HEK293 (cell line): ENCODE measurements around the gene HADHA.
"Not testable (repeated sequence)": the region's sequence is repeated elsewhere in the genome, so short reads cannot be mapped to it uniquely, and the experiment has no call there.

ENCODE experiments used
- CTCF ChIA-PET: fragments of 350-600 bp; formaldehyde crosslinking; extraction: SDS; loops from one replicate; lab custom pipeline; 2021; ENCODE audit warnings: antibody characterized with exemption; lab: Yijun Ruan, JAX
- POLR2A ChIA-PET: fragments of 300-600 bp; formaldehyde crosslinking; extraction: SDS; loops from one replicate; lab custom pipeline; 2020; ENCODE audit warnings: antibody characterized with exemption, inconsistent platforms; lab: Yijun Ruan, JAX
- H3K27ac ChIP-seq: fragments of 200-500 bp; sonication (Bioruptor generic); 2 replicates; pipeline ENCODE4 v1.5.1; 2014; ENCODE audit warnings: low read depth, low read length, control low read depth, inconsistent platforms; ENCODE audit errors: extremely low read depth
- H3K36me3 ChIP-seq, 2 experiments: fragments of 200-500 bp in 1 of 2; sonication (Bioruptor generic) in 1 of 2; 1 replicate in 1 of 2; 2 replicates in 1 of 2; pipeline ENCODE4 v1.5.1; 2014 to 2017; ENCODE audit warnings: inconsistent platforms in 2 of 2, low read length in 2 of 2; ENCODE audit not compliant: control insufficient read depth in 2 of 2, insufficient read depth in 1 of 2
- H3K4me1 ChIP-seq: fragments of 200-500 bp; sonication (Bioruptor generic); 2 replicates; pipeline ENCODE4 v1.5.1; 2014; ENCODE audit warnings: mild to moderate bottlenecking, low read length, inconsistent platforms; ENCODE audit not compliant: control insufficient read depth, insufficient read depth
- H3K4me3 ChIP-seq: 2 replicates; pipeline ENCODE4 v1.5.1; 2011; ENCODE audit warnings: low read depth, mild to moderate bottlenecking, control low read depth, low read length, moderate library complexity
- H3K9me3 ChIP-seq: fragments of 200-500 bp; sonication (Bioruptor generic); 2 replicates; pipeline ENCODE4 v1.5.1; 2014; ENCODE audit warnings: low read depth, low read length, inconsistent platforms; ENCODE audit not compliant: control insufficient read depth, insufficient read depth
- KLF1 ChIP-seq: fragments of 450-650 bp; formaldehyde crosslinking; IDR thresholded peaks from 2 replicates; pipeline ENCODE4 v1.5.1; 2016; ENCODE audit warnings: missing biosample characterization, missing genetic modification characterization
- MYNN ChIP-seq: fragments of 450-650 bp; formaldehyde crosslinking; IDR thresholded peaks from 2 replicates; pipeline ENCODE4 v1.5.1; 2016; ENCODE audit warnings: missing biosample characterization, missing genetic modification characterization, borderline replicate concordance
- OSR2 ChIP-seq: fragments of 450-650 bp; formaldehyde crosslinking; IDR thresholded peaks from 2 replicates; pipeline ENCODE4 v1.5.1; 2016; ENCODE audit warnings: missing biosample characterization, missing genetic modification characterization
- SALL2 ChIP-seq: fragments of 450-650 bp; formaldehyde crosslinking; IDR thresholded peaks from 2 replicates; pipeline ENCODE4 v1.5.0; 2017; ENCODE audit warnings: missing biosample characterization, mild to moderate bottlenecking, missing genetic modification characterization, borderline replicate concordance
- SCRT2 ChIP-seq: fragments of 450-650 bp; formaldehyde crosslinking; IDR thresholded peaks from 2 replicates; pipeline ENCODE4 v1.5.1; 2016; ENCODE audit warnings: missing biosample characterization, missing genetic modification characterization
- WT1 ChIP-seq: fragments of 450-650 bp; formaldehyde crosslinking; IDR thresholded peaks from 2 replicates; pipeline ENCODE4 v1.5.1; 2016; ENCODE audit warnings: missing biosample characterization, missing genetic modification characterization
- ZBTB17 ChIP-seq: fragments of 450-650 bp; formaldehyde crosslinking; IDR thresholded peaks from 2 replicates; pipeline ENCODE4 v1.5.1; 2016; ENCODE audit warnings: missing biosample characterization, missing genetic modification characterization
- ZFHX2 ChIP-seq: fragments of 450-650 bp; formaldehyde crosslinking; conservative IDR thresholded peaks from 2 replicates; pipeline ENCODE4 v1.5.1; 2016; ENCODE audit warnings: missing biosample characterization, missing genetic modification characterization
- ZFP41 ChIP-seq: fragments of 450-650 bp; formaldehyde crosslinking; IDR thresholded peaks from 2 replicates; pipeline ENCODE4 v1.5.1; 2016; ENCODE audit warnings: missing biosample characterization, missing genetic modification characterization, borderline replicate concordance
- ZNF146 ChIP-seq: fragments of 450-650 bp; formaldehyde crosslinking; IDR thresholded peaks from 2 replicates; pipeline ENCODE4 v1.5.1; 2016; ENCODE audit warnings: missing biosample characterization, missing genetic modification characterization
- ZNF174 ChIP-seq: fragments of 450-650 bp; formaldehyde crosslinking; IDR thresholded peaks from 2 replicates; pipeline ENCODE4 v1.5.0; 2017; ENCODE audit warnings: missing biosample characterization, mild to moderate bottlenecking, missing genetic modification characterization
- ZNF24 ChIP-seq: fragments of 450-650 bp; formaldehyde crosslinking; IDR thresholded peaks from 2 replicates; pipeline ENCODE4 v1.5.1; 2016; ENCODE audit warnings: missing biosample characterization, missing genetic modification characterization
- ZNF391 ChIP-seq: fragments of 450-650 bp; formaldehyde crosslinking; IDR thresholded peaks from 2 replicates; pipeline ENCODE4 v1.5.1; 2016; ENCODE audit warnings: low read depth, missing biosample characterization, missing genetic modification characterization, borderline replicate concordance
- ZNF416 ChIP-seq: fragments of 450-650 bp; formaldehyde crosslinking; IDR thresholded peaks from 2 replicates; pipeline ENCODE4 v1.5.1; 2016; ENCODE audit warnings: missing biosample characterization, missing genetic modification characterization
- ZNF776 ChIP-seq: fragments of 450-650 bp; formaldehyde crosslinking; IDR thresholded peaks from 2 replicates; pipeline ENCODE4 v1.5.0; 2017; ENCODE audit warnings: missing biosample characterization, missing genetic modification characterization, borderline replicate concordance
- ZSCAN23 ChIP-seq: fragments of 450-650 bp; formaldehyde crosslinking; IDR thresholded peaks from 2 replicates; pipeline ENCODE4 v1.5.1; 2016; ENCODE audit warnings: missing biosample characterization, missing genetic modification characterization
- TF ChIP-seq, protein P1 (sequence below): fragments of 450-650 bp; formaldehyde crosslinking; IDR thresholded peaks from 2 replicates; pipeline ENCODE4 v1.5.1; 2016; ENCODE audit warnings: missing biosample characterization, missing genetic modification characterization
- TF ChIP-seq, protein P2 (sequence below): fragments of 450-650 bp; formaldehyde crosslinking; IDR thresholded peaks from 2 replicates; pipeline ENCODE4 v1.5.1; 2016; ENCODE audit warnings: missing biosample characterization, missing genetic modification characterization
- TF ChIP-seq, protein P3 (sequence below): fragments of 450-650 bp; formaldehyde crosslinking; IDR thresholded peaks from 2 replicates; pipeline ENCODE4 v1.5.1; 2017; ENCODE audit warnings: missing biosample characterization, missing genetic modification characterization

Gene HADHA

DNA sequence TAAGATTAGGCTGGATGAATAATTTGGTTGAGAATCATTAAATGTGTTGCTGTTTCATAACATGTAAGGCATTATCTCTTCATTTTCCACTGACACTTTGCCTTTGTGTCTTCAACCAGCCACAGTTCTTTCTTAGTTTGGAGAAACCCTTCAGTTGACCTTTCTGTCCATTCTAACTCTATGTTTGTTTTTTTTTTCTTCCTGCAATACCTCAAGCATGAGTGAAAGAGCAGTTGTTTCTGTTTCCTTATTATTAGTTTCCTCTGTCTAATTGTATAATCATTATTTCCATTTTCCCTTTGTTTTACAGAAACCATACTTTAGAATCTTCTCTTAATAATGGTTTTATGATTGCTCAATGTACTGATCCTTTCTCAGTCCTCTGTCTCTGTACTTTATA is 25.9 kb upstream of the HADHA start:
- Histone ChIP-seq H3K4me3 (no peak overlapping the region), H3K9me3 (no peaks in the 10 kb centered on the region), H3K27ac (no peak overlapping the region), H3K36me3 (peaks cover 4 to 7% of the 10 kb centered on the region in 2 experiments), H3K4me1 (peaks cover 12% of the 10 kb centered on the region)
- CTCF ChIA-PET, result no interaction called here
- POLR2A ChIA-PET, result no interaction called here
- TF ChIP-seq SCRT2 (tag by site-specific recombination) (no peak), WT1 (tag by site-specific recombination) (no peak), KLF1 (tag by site-specific recombination) (no peak), ZFHX2 (tag by site-specific recombination) (no peak), ZNF391 (tag by site-specific recombination) (no peak), ZNF776 (no peak), ZSCAN23 (no peak), ZFP41 (tag by site-specific recombination) (no peak), ZBTB17 (no peak), ZNF24 (tag by site-specific recombination) (no peak), MYNN (tag by site-specific recombination) (no peak)
- TF ChIP-seq, protein P1, sequence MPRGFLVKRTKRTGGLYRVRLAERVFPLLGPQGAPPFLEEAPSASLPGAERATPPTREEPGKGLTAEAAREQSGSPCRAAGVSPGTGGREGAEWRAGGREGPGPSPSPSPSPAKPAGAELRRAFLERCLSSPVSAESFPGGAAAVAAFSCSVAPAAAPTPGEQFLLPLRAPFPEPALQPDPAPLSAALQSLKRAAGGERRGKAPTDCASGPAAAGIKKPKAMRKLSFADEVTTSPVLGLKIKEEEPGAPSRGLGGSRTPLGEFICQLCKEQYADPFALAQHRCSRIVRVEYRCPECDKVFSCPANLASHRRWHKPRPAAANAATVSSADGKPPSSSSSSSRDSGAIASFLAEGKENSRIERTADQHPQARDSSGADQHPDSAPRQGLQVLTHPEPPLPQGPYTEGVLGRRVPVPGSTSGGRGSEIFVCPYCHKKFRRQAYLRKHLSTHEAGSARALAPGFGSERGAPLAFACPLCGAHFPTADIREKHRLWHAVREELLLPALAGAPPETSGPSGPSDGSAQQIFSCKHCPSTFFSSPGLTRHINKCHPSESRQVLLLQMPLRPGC (tag by site-specific recombination), result no peak

DNA sequence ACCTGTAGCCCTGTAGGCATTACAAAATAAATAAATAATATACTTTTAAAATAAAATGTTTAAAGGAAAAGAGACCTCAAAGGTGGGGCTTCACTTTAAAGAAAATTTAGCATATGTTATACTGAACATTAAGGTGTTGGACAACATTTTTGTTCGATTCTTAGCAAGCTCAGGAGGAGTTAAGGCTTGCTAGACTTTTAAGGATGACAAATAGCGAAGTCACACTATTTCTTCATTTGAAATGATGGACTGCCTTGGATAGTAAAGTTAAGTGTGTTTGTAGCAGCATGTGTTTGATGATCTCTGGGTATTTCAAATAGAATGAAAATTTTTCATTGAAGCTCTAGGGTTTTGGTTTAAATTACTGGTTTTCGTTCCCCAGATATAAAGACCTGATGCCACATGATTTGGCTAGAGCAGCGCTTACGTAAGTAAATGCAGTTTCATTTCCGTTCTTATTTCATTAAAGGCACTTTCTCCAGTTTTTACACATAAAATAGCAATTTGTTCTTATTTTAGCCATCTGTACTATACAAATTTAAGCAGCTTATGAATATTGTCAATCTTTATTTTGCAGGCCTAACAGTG is 25.2 kb upstream of the HADHA start:
- Histone ChIP-seq H3K36me3 (peaks cover 4 to 8% of the 10 kb centered on the region in 2 experiments), H3K9me3 (no peaks in the 10 kb centered on the region), H3K4me1 (peaks cover 12% of the 10 kb centered on the region), H3K4me3 (no peak overlapping the region), H3K27ac (no peak overlapping the region)
- ChIA-PET POLR2A (no interaction called here), CTCF (interaction anchor here (1.2 kb wide), 1 partner anchor 309 kb away, joined by 6 read pairs; no protein-coding TSS in a partner anchor)
- no peak for TF ChIP-seq ZNF174
- TF ChIP-seq, protein P2, sequence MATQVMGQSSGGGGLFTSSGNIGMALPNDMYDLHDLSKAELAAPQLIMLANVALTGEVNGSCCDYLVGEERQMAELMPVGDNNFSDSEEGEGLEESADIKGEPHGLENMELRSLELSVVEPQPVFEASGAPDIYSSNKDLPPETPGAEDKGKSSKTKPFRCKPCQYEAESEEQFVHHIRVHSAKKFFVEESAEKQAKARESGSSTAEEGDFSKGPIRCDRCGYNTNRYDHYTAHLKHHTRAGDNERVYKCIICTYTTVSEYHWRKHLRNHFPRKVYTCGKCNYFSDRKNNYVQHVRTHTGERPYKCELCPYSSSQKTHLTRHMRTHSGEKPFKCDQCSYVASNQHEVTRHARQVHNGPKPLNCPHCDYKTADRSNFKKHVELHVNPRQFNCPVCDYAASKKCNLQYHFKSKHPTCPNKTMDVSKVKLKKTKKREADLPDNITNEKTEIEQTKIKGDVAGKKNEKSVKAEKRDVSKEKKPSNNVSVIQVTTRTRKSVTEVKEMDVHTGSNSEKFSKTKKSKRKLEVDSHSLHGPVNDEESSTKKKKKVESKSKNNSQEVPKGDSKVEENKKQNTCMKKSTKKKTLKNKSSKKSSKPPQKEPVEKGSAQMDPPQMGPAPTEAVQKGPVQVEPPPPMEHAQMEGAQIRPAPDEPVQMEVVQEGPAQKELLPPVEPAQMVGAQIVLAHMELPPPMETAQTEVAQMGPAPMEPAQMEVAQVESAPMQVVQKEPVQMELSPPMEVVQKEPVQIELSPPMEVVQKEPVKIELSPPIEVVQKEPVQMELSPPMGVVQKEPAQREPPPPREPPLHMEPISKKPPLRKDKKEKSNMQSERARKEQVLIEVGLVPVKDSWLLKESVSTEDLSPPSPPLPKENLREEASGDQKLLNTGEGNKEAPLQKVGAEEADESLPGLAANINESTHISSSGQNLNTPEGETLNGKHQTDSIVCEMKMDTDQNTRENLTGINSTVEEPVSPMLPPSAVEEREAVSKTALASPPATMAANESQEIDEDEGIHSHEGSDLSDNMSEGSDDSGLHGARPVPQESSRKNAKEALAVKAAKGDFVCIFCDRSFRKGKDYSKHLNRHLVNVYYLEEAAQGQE, result no peak
- TF ChIP-seq ZNF416 (tag by site-specific recombination), result no peak
- no peak for TF ChIP-seq OSR2 (tag by site-specific recombination)
- TF ChIP-seq SALL2, result no peak
- no peak for TF ChIP-seq ZNF146 (tag by site-specific recombination)
- TF ChIP-seq, protein P3, sequence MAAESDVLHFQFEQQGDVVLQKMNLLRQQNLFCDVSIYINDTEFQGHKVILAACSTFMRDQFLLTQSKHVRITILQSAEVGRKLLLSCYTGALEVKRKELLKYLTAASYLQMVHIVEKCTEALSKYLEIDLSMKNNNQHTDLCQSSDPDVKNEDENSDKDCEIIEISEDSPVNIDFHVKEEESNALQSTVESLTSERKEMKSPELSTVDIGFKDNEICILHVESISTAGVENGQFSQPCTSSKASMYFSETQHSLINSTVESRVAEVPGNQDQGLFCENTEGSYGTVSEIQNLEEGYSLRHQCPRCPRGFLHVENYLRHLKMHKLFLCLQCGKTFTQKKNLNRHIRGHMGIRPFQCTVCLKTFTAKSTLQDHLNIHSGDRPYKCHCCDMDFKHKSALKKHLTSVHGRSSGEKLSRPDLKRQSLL (tag by site-specific recombination), result no peak
- TF ChIP-seq, all 188 proteins: peak for 0

DNA sequence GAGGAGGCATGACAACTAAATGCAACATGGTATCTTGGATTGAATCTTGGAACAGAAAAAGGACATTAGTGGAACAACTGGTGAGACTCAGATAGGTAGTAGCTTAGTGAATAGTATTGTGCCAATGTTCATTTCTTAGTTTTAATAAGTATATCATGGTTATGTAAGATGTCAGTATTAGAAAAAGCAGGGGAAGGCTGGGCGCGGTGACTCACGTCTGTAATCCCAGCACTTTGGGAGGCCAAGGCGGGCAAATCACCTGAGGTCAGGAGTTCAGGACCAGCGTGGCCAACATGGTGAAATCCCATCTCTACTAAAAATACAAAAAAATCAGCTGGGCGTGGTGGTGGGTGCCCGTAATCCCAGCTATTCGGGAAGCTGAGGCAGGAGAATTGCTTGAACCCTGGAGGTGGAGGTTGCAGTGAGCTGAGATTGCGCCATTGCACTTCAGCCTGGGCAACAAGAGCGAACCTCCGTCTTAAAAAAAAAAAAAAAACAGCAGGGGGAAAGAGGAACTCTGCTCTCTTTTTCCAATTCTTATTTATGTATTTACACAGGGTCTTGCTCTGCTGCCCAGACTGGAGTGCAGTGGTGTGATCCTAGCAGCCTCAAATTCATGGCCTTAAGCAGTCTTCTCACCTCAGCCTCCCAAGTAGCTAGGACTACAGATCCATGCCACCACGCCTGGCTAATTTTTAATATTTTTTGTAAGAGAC is 24.4 kb upstream of the HADHA start:
- ChIA-PET POLR2A (interaction anchor here (0.6 kb wide), 1 partner anchor 1699 kb away, joined by 4 read pairs; no protein-coding TSS in a partner anchor), CTCF (interaction anchor here (1.2 kb wide), 1 partner anchor 309 kb away, joined by 6 read pairs; no protein-coding TSS in a partner anchor)
- H3K27ac ChIP-seq, H3K36me3 ChIP-seq, H3K4me1 ChIP-seq, H3K9me3 ChIP-seq, H3K4me3 ChIP-seq: not testable (repeated sequence)
